Adrenal gland (tissue), 5 donors: ENCODE data around the gene PWWP2B.

Experiments
- POLR2A ChIP-seq, 2 donors: fragments of 450-650 bp; IDR thresholded peaks; one replicate each; pipeline ENCODE4 v1.6.1; 2017; ENCODE audit warnings: antibody characterized with exemption in 2 of 2, mild to moderate bottlenecking in 2 of 2, moderate library complexity in 1 of 2
- TF ChIP-seq, protein P1 (sequence below), 6 experiments: fragments of 450-650 bp in 4 of 6; fragments of 200-600 bp in 2 of 6; sonication (generic) in 1 of 6; IDR thresholded peaks; 1 replicate in 5 of 6; 2 replicates in 1 of 6; pipeline versions ENCODE4 v1.5.1 to v1.8.0; 2016 to 2021; ENCODE audit warnings: antibody characterized with exemption in 6 of 6, mild to moderate bottlenecking in 2 of 6, moderate library complexity in 1 of 6
- donor health status: DM: no; HTN: no; CAD: no.

GRCh38 chr10:132392811-132393694, 3.9 kb upstream of the PWWP2B start:
- TF ChIP-seq, protein P1, sequence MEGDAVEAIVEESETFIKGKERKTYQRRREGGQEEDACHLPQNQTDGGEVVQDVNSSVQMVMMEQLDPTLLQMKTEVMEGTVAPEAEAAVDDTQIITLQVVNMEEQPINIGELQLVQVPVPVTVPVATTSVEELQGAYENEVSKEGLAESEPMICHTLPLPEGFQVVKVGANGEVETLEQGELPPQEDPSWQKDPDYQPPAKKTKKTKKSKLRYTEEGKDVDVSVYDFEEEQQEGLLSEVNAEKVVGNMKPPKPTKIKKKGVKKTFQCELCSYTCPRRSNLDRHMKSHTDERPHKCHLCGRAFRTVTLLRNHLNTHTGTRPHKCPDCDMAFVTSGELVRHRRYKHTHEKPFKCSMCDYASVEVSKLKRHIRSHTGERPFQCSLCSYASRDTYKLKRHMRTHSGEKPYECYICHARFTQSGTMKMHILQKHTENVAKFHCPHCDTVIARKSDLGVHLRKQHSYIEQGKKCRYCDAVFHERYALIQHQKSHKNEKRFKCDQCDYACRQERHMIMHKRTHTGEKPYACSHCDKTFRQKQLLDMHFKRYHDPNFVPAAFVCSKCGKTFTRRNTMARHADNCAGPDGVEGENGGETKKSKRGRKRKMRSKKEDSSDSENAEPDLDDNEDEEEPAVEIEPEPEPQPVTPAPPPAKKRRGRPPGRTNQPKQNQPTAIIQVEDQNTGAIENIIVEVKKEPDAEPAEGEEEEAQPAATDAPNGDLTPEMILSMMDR (IDR thresholded peaks at IDR 0.05), result no peak
- TF ChIP-seq POLR2A (IDR thresholded peaks at IDR 0.05), result no peak
